IMR-90 (cell line): ENCODE results near the gene ALDH7A1. TPM values are rescaled to one million over a fixed set of nuclear protein-coding genes. Genes with fewer than 3 reads are reported as not detected.

Experiments used
- ATAC-seq: fragments of 200-7000 bp; cut with Tn5 transposase; 2 replicates; pipeline ENCODE4 v1.9.1; 2020; ENCODE audit warnings: low read depth, mild to moderate bottlenecking, moderate library complexity
- BruUV-seq: library from RNA; stranded (reverse); fragments of 400-500 nt; replicated peaks from 2 replicates; lab custom pipeline; 2021; lab: Mats Ljungman, UMichigan
- CTCF ChIA-PET: fragments of 300-600 bp; formaldehyde crosslinking; extraction: SDS; loops from one replicate; lab custom pipeline; 2021; ENCODE audit warnings: antibody characterized with exemption; lab: Yijun Ruan, JAX
- POLR2A ChIA-PET: fragments of 300-600 bp; sonication (Branson Sonifier 250); formaldehyde crosslinking; loops from one replicate; lab custom pipeline; 2022; ENCODE audit warnings: antibody characterized with exemption; ENCODE audit not compliant: unreplicated experiment; lab: Charles Lee
- DNase-seq: peaks from one replicate; pipeline ENCODE4 v3.0.0; 2013
- H2AFZ ChIP-seq: replicated peaks from 2 replicates; pipeline ENCODE3; 2013; ENCODE audit warnings: low read length, mild to moderate bottlenecking; ENCODE audit not compliant: poor library complexity
- H2AK5ac ChIP-seq: 2 replicates; pipeline ENCODE4 v1.6.1; 2013; ENCODE audit warnings: low read depth, low read length, inconsistent platforms
- H2AK9ac ChIP-seq: replicated peaks from 2 replicates; pipeline ENCODE3; 2013; ENCODE audit warnings: mild to moderate bottlenecking, low read depth, low read length, moderate library complexity; ENCODE audit not compliant: poor library complexity
- H2BK120ac ChIP-seq: 2 replicates; pipeline ENCODE4 v1.6.1; 2013; ENCODE audit warnings: low read depth, low read length, inconsistent platforms
- H2BK15ac ChIP-seq: 3 replicates; pipeline ENCODE4 v1.6.1; 2013; ENCODE audit warnings: low read depth, low read length, inconsistent platforms
- H2BK20ac ChIP-seq: 2 replicates; pipeline ENCODE4 v1.6.1; 2013; ENCODE audit warnings: low read depth, mild to moderate bottlenecking, inconsistent platforms, low read length, moderate library complexity
- H2BK5ac ChIP-seq: 2 replicates; pipeline ENCODE4 v1.6.1; 2013; ENCODE audit warnings: mild to moderate bottlenecking, low read depth, low read length, inconsistent platforms; ENCODE audit not compliant: poor library complexity, severe bottlenecking
- H3K14ac ChIP-seq: replicated peaks from 2 replicates; pipeline ENCODE4 v1.6.1; 2013; ENCODE audit warnings: low read depth, low read length, inconsistent platforms
- H3K18ac ChIP-seq: 2 replicates; pipeline ENCODE4 v1.6.1; 2013; ENCODE audit warnings: low read depth, low read length, control low read depth
- H3K23ac ChIP-seq: 2 replicates; pipeline ENCODE4 v1.6.1; 2013; ENCODE audit warnings: low read depth, low read length, inconsistent platforms
- H3K27ac ChIP-seq: 2 replicates; pipeline ENCODE4 v1.5.1; 2013; ENCODE audit warnings: mild to moderate bottlenecking, control low read depth, low read length; ENCODE audit not compliant: insufficient read depth
- H3K27me3 ChIP-seq: 2 replicates; pipeline ENCODE4 v1.6.1; 2013; ENCODE audit warnings: low read length; ENCODE audit not compliant: control insufficient read depth, insufficient read depth
- H3K36me3 ChIP-seq: 2 replicates; pipeline ENCODE4 v1.6.1; 2013; ENCODE audit warnings: low read length, mixed read lengths; ENCODE audit not compliant: control insufficient read depth, insufficient read depth
- H3K4ac ChIP-seq: 2 replicates; pipeline ENCODE4 v1.6.1; 2013; ENCODE audit warnings: low read depth, low read length, inconsistent platforms
- H3K4me1 ChIP-seq: 2 replicates; pipeline ENCODE4 v1.6.1; 2013; ENCODE audit warnings: low read length, mixed read lengths; ENCODE audit not compliant: control insufficient read depth, insufficient read depth
- H3K4me2 ChIP-seq: 2 replicates; pipeline ENCODE4 v1.6.1; 2013; ENCODE audit warnings: low read depth, mild to moderate bottlenecking, control low read depth, low read length, moderate library complexity
- H3K4me3 ChIP-seq: 2 replicates; pipeline ENCODE4 v1.5.1; 2013; ENCODE audit warnings: low read depth, mild to moderate bottlenecking, control low read depth, low read length, moderate library complexity; ENCODE audit not compliant: insufficient read depth
- H3K56ac ChIP-seq: 2 replicates; pipeline ENCODE4 v1.6.1; 2013; ENCODE audit warnings: low read length, inconsistent platforms; ENCODE audit not compliant: insufficient read depth; ENCODE audit errors: extremely low read depth
- H3K79me1 ChIP-seq, 2 experiments: 2 replicates each; pipeline ENCODE4 v1.6.1; 2013; ENCODE audit warnings: low read length in 2 of 2, inconsistent platforms in 1 of 2, low read depth in 1 of 2
- H3K9ac ChIP-seq: 2 replicates; pipeline ENCODE4 v1.6.1; 2013; ENCODE audit warnings: low read depth, low read length, control low read depth
- H3K9me1 ChIP-seq: 2 replicates; pipeline ENCODE4 v1.6.1; 2013; ENCODE audit warnings: low read length, inconsistent platforms; ENCODE audit not compliant: insufficient read depth
- H3K9me3 ChIP-seq: 2 replicates; pipeline ENCODE4 v1.6.1; 2013; ENCODE audit warnings: low read length; ENCODE audit not compliant: control insufficient read depth, insufficient read depth
- H4K20me1 ChIP-seq: 2 replicates; pipeline ENCODE4 v1.6.1; 2013; ENCODE audit warnings: low read length, inconsistent platforms; ENCODE audit not compliant: insufficient read depth
- H4K5ac ChIP-seq: 2 replicates; pipeline ENCODE4 v1.6.1; 2013; ENCODE audit warnings: mild to moderate bottlenecking, low read depth, low read length, control low read depth
- H4K8ac ChIP-seq, 2 experiments: 2 replicates each; pipeline ENCODE4 v1.6.1; 2013; ENCODE audit warnings: low read depth in 2 of 2, low read length in 2 of 2, control low read depth in 1 of 2, inconsistent platforms in 1 of 2
- H4K91ac ChIP-seq: 2 replicates; pipeline ENCODE4 v1.6.1; 2013; ENCODE audit warnings: low read depth, low read length, inconsistent platforms; ENCODE audit not compliant: insufficient read depth
- BHLHE40 ChIP-seq: fragments of 150-350 bp; IDR thresholded peaks from 2 replicates; pipeline ENCODE4 v1.6.1; 2016; ENCODE audit warnings: mild to moderate bottlenecking, low read depth, low read length
- CEBPB ChIP-seq: IDR thresholded peaks from 2 replicates; pipeline ENCODE4 v1.6.1; 2012; ENCODE audit warnings: low read depth, low read length, improper control_type of control experiment
- CHD1 ChIP-seq: IDR thresholded peaks from 2 replicates; pipeline ENCODE4 v1.6.1; 2012; ENCODE audit warnings: low read depth, low read length, improper control_type of control experiment
- FOS ChIP-seq: fragments of 150-350 bp; IDR thresholded peaks from 2 replicates; pipeline ENCODE4 v1.6.1; 2016; ENCODE audit warnings: low read depth, low read length
- MAFK ChIP-seq: IDR thresholded peaks from 2 replicates; pipeline ENCODE4 v1.6.1; 2012; ENCODE audit warnings: low read depth, low read length, improper control_type of control experiment
- MAZ ChIP-seq: IDR thresholded peaks from 2 replicates; pipeline ENCODE4 v1.6.1; 2012; ENCODE audit warnings: low read depth, mild to moderate bottlenecking, low read length, improper control_type of control experiment, moderate library complexity, borderline replicate concordance
- MXI1 ChIP-seq: IDR thresholded peaks from 2 replicates; pipeline ENCODE4 v1.6.1; 2012; ENCODE audit warnings: low read depth, mild to moderate bottlenecking, low read length, moderate library complexity, borderline replicate concordance
- NFE2L2 ChIP-seq: fragments of 150-350 bp; IDR thresholded peaks from 2 replicates; pipeline ENCODE4 v1.6.1; 2016; ENCODE audit warnings: low read depth, mild to moderate bottlenecking, low read length
- POLR2A ChIP-seq: IDR thresholded peaks from 2 replicates; pipeline ENCODE4 v1.6.1; 2012; ENCODE audit warnings: mild to moderate bottlenecking, low read depth, low read length
- RAD21 ChIP-seq: IDR thresholded peaks from 2 replicates; pipeline ENCODE4 v1.6.1; 2012; ENCODE audit warnings: low read length, improper control_type of control experiment
- RCOR1 ChIP-seq: IDR thresholded peaks from 2 replicates; pipeline ENCODE4 v1.6.1; 2012; ENCODE audit warnings: mild to moderate bottlenecking, low read length, improper control_type of control experiment; ENCODE audit not compliant: insufficient replicate concordance
- RFX5 ChIP-seq: IDR thresholded peaks from 2 replicates; pipeline ENCODE4 v1.8.0; 2012; ENCODE audit warnings: low read depth, mild to moderate bottlenecking, low read length, moderate library complexity
- SMC3 ChIP-seq: fragments of 150-350 bp; IDR thresholded peaks from 2 replicates; pipeline ENCODE4 v1.6.1; 2016; ENCODE audit warnings: low read depth, mild to moderate bottlenecking, antibody characterized with exemption, low read length, moderate library complexity
- WGBS, 2 experiments: methylation state at CpG; one replicate each; pipeline versions ENCODE4 v1.1.5 to v1.1.7; 2013; ENCODE audit warnings: missing lambda C conversion rate in 2 of 2; ENCODE audit not compliant: insufficient read length in 1 of 2; ENCODE audit errors: extremely low coverage in 2 of 2; 5-methylcytosine and 5-hydroxymethylcytosine counted together
- dilution Hi-C: fragments of 300-500 bp; cut with HindIII; formaldehyde crosslinking; loops from one replicate; pipeline ENCODE4 v1.14.3; 2018; ENCODE audit warnings: low sequenced_read_pairs; ENCODE audit not compliant: unreplicated experiment
- in situ Hi-C: fragments of 300-500 bp; cut with MboI; formaldehyde crosslinking; loops from 3 replicates; pipeline ENCODE4 v1.14.3; 2019; ENCODE audit warnings: low sequenced_read_pairs, inconsistent platforms, mixed read lengths
- intact Hi-C: fragments of 100-400 bp; cut with micrococcal nuclease; formaldehyde crosslinking; loops from 2 replicates; pipeline ENCODE4 v1.10.0; 2022
- polyA plus RNA-seq, 3 experiments: library from polyadenylated mRNA; depleted of rRNA; stranded (reverse); fragments of >200 nt; gene quantifications; 2 replicates each; pipeline ENCODE4 v1.2.3, GENCODE V29; 2012; ENCODE audit warnings: low replicate concordance in 1 of 3
- total RNA-seq: library from RNA; depleted of rRNA; stranded (reverse); fragments of >200 nt; gene quantifications from 2 replicates; pipeline ENCODE4 v1.2.3, GENCODE V29; 2012
- TF ChIP-seq, protein P1 (sequence below): conservative IDR thresholded peaks from 2 replicates; pipeline ENCODE4 v1.5.1; 2012; ENCODE audit warnings: mild to moderate bottlenecking, low read depth, low read length, improper control_type of control experiment
- TF ChIP-seq, protein P2 (sequence below): fragments of 150-350 bp; IDR thresholded peaks from 2 replicates; pipeline ENCODE4 v1.6.1; 2016; ENCODE audit warnings: low read depth, mild to moderate bottlenecking, low read length, moderate library complexity, borderline replicate concordance
- TF ChIP-seq, protein P3 (sequence below): fragments of 150-350 bp; IDR thresholded peaks from 2 replicates; pipeline ENCODE4 v1.6.1; 2017; ENCODE audit warnings: mild to moderate bottlenecking, antibody characterized with exemption, low read length, low read depth

ALDH7A1 gene
- total and polyA plus RNA-seq, 2 of the 4 experiments (the other 2 are of a cell fraction) = 40.9 to 62.2 TPM

GRCh38 chr5:126512451-126512850 lies 82.6 kb downstream of the ALDH7A1 start:
- no peaks in the 10 kb centered on the region for H3K79me1 ChIP-seq
- H2AK5ac ChIP-seq = no peak overlapping the region
- in situ Hi-C loops = no loop called here
- intact Hi-C loops = no loop called here
- no peak overlapping the region for H2BK5ac ChIP-seq
- no peaks in the 10 kb centered on the region for H3K36me3 ChIP-seq
- TF ChIP-seq NFE2L2 (no peak), POLR2A (no peak), RAD21 (no peak), BHLHE40 (no peak), MXI1 (no peak), SMC3 (no peak), RFX5 (no peak), MAFK (no peak), CEBPB (no peak), CHD1 (no peak), RCOR1 (no peak), FOS (no peak), MAZ (no peak)
- TF ChIP-seq, protein P1, sequence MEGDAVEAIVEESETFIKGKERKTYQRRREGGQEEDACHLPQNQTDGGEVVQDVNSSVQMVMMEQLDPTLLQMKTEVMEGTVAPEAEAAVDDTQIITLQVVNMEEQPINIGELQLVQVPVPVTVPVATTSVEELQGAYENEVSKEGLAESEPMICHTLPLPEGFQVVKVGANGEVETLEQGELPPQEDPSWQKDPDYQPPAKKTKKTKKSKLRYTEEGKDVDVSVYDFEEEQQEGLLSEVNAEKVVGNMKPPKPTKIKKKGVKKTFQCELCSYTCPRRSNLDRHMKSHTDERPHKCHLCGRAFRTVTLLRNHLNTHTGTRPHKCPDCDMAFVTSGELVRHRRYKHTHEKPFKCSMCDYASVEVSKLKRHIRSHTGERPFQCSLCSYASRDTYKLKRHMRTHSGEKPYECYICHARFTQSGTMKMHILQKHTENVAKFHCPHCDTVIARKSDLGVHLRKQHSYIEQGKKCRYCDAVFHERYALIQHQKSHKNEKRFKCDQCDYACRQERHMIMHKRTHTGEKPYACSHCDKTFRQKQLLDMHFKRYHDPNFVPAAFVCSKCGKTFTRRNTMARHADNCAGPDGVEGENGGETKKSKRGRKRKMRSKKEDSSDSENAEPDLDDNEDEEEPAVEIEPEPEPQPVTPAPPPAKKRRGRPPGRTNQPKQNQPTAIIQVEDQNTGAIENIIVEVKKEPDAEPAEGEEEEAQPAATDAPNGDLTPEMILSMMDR = no peak
- TF ChIP-seq, protein P2, sequence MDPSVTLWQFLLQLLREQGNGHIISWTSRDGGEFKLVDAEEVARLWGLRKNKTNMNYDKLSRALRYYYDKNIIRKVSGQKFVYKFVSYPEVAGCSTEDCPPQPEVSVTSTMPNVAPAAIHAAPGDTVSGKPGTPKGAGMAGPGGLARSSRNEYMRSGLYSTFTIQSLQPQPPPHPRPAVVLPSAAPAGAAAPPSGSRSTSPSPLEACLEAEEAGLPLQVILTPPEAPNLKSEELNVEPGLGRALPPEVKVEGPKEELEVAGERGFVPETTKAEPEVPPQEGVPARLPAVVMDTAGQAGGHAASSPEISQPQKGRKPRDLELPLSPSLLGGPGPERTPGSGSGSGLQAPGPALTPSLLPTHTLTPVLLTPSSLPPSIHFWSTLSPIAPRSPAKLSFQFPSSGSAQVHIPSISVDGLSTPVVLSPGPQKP = no peak
- TF ChIP-seq, protein P3, sequence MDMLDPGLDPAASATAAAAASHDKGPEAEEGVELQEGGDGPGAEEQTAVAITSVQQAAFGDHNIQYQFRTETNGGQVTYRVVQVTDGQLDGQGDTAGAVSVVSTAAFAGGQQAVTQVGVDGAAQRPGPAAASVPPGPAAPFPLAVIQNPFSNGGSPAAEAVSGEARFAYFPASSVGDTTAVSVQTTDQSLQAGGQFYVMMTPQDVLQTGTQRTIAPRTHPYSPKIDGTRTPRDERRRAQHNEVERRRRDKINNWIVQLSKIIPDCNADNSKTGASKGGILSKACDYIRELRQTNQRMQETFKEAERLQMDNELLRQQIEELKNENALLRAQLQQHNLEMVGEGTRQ = no peak
- no peak overlapping the region for H3K4ac ChIP-seq
- no peak overlapping the region for H3K18ac ChIP-seq
- H2BK15ac ChIP-seq = no peak overlapping the region; the same call in 2 of the 3 replicates
- no peak overlapping the region for H4K91ac ChIP-seq
- no peak for ATAC-seq
- H3K4me1 ChIP-seq = peaks cover 10% of the 10 kb centered on the region; the same call in 1 of the 2 replicates
- 93% methylated on average over 3 of the region's 3 CpGs; no CpG with 5 or more reads in 1 of the 2 experiments for WGBS, 2 experiments
- H3K56ac ChIP-seq = no peak overlapping the region
- H2BK120ac ChIP-seq = no peak overlapping the region
- H3K9me1 ChIP-seq = 0 out of 2 replicates have a peak, but pooled peaks cover 5% of the 10 kb centered on the region
- DNase-seq = no peak
- dilution Hi-C loops = no loop called here
- no peak overlapping the region for H3K4me2 ChIP-seq
- no peak overlapping the region for H2AK9ac ChIP-seq
- no peak overlapping the region for H2AFZ ChIP-seq
- POLR2A ChIA-PET = no interaction called here
- no peak overlapping the region for H3K9ac ChIP-seq
- no peak overlapping the region for H3K27ac ChIP-seq
- H4K20me1 ChIP-seq = no peaks in the 10 kb centered on the region
- no peak overlapping the region for H3K14ac ChIP-seq
- peak overlapping the region; percentile 16; the same call in 1 of the 2 replicates for H2BK20ac ChIP-seq
- BruUV-seq = no TSS peak
- H4K8ac ChIP-seq = no peak overlapping the region
- CTCF ChIA-PET = interaction anchor here (0.9 to 1.4 kb wide), 2 partner anchors 12 to 20 kb away, joined by 3 to 10 read pairs; no protein-coding TSS in a partner anchor
- no peaks in the 10 kb centered on the region for H3K27me3 ChIP-seq
- H3K4me3 ChIP-seq = no peak overlapping the region
- H3K23ac ChIP-seq = no peak overlapping the region
- no peaks in the 10 kb centered on the region for H3K9me3 ChIP-seq
- no peak overlapping the region for H4K5ac ChIP-seq
